Right atrium auricular region (tissue), 2 donors: Measurements from ENCODE around the gene NALF2. TPM values are rescaled to one million over a fixed set of nuclear protein-coding genes. Genes with fewer than 3 reads are reported as not detected.

Experiments used
- DNase-seq: peaks from one replicate; pipeline ENCODE4 v3.0.0-alpha.2; 2019; ENCODE audit warnings: low spot score
- H3K27ac ChIP-seq, 2 donors: fragments of 200-600 bp; sonication (generic); 1 replicate in 1 of 2; 2 replicates in 1 of 2; pipeline ENCODE4 v1.5.1; 2016 to 2019
- H3K27me3 ChIP-seq, 2 donors: fragments of 200-600 bp; sonication (generic); one replicate each; pipeline versions ENCODE4 v1.5.1 to v1.6.0; 2017 to 2019
- H3K36me3 ChIP-seq: fragments of 200-600 bp; sonication (generic); one replicate; pipeline ENCODE4 v1.5.1; 2016
- H3K4me1 ChIP-seq, 2 donors: fragments of 200-600 bp; sonication (generic); one replicate each; pipeline versions ENCODE4 v1.5.1 to v1.6.0; 2017 to 2019
- H3K4me3 ChIP-seq, 2 donors: fragments of 200-600 bp; sonication (generic); 1 replicate in 1 of 2; 2 replicates in 1 of 2; pipeline ENCODE4 v1.5.1; 2017 to 2019; ENCODE audit warnings: mild to moderate bottlenecking in 1 of 2, moderate library complexity in 1 of 2
- H3K9me3 ChIP-seq, 2 donors: fragments of 200-600 bp; sonication (generic); one replicate each; pipeline ENCODE4 v1.5.1; 2019
- total RNA-seq, 2 donors: library from RNA; depleted of rRNA; stranded (reverse); fragments of >200 nt; gene quantifications; one replicate each; pipeline ENCODE4 v1.1.0, GENCODE V29; 2016
- TF ChIP-seq, protein P1 (sequence below), 2 donors: fragments of 200-600 bp; sonication (generic); IDR thresholded peaks; one replicate each; pipeline ENCODE4 v1.5.1; 2019; ENCODE audit warnings: antibody characterized with exemption in 2 of 2

NALF2 gene
- total RNA-seq, 2 donors from 2014 or later, result 35.5 to 62.7 TPM

GRCh38 chrX:69510137-69510715 is 6.1 kb downstream of the NALF2 start:
- H3K27ac ChIP-seq, result peak overlapping the region; percentile 66 to 86

GRCh38 chrX:69510914-69511513 is 6.9 kb downstream of the NALF2 start:
- TF ChIP-seq, protein P1, sequence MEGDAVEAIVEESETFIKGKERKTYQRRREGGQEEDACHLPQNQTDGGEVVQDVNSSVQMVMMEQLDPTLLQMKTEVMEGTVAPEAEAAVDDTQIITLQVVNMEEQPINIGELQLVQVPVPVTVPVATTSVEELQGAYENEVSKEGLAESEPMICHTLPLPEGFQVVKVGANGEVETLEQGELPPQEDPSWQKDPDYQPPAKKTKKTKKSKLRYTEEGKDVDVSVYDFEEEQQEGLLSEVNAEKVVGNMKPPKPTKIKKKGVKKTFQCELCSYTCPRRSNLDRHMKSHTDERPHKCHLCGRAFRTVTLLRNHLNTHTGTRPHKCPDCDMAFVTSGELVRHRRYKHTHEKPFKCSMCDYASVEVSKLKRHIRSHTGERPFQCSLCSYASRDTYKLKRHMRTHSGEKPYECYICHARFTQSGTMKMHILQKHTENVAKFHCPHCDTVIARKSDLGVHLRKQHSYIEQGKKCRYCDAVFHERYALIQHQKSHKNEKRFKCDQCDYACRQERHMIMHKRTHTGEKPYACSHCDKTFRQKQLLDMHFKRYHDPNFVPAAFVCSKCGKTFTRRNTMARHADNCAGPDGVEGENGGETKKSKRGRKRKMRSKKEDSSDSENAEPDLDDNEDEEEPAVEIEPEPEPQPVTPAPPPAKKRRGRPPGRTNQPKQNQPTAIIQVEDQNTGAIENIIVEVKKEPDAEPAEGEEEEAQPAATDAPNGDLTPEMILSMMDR (IDR thresholded peaks at IDR 0.05), result no peak

More at GRCh38 chrX:69510137-69510715, 6.1 kb downstream of the NALF2 start:
- no peaks in the 10 kb centered on the region for H3K9me3 ChIP-seq
- DNase-seq, result no peak
- TF ChIP-seq, protein P1 (IDR thresholded peaks at IDR 0.05), result no peak
- H3K4me3 ChIP-seq, result no peak overlapping the region
- H3K36me3 ChIP-seq, result no peaks in the 10 kb centered on the region
- H3K27me3 ChIP-seq, result no peaks in the 10 kb centered on the region
- no peaks in the 10 kb centered on the region for H3K4me1 ChIP-seq

DNA sequence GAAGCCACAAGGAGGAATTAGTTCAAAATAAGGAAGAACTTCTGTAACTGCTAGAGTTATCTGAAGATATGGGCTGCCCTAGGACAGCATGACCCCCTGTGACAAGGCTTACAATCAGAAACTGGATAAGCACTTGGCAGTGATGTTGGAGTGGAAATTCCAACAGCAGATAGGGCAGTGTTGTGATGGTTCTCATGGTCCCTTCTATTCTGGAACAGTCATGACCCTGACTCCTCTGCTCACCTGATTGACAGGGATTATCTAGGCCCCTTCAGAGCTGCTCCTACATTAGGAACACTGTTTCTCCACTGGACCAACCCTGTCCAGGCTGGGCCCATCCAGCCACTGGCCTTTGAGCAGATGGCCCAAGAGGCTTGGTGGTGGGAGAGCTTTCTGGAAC is 17.9 kb downstream of the NALF2 start:
- TF ChIP-seq, protein P1 (IDR thresholded peaks at IDR 0.05), result no peak
- Histone ChIP-seq H3K4me3 (no peak overlapping the region), H3K27ac (peak overlapping the region; percentile 42 to 67), H3K36me3 (no peaks in the 10 kb centered on the region), H3K4me1 (peaks cover 0 to 20% of the 10 kb centered on the region in 2 donors), H3K27me3 (no peaks in the 10 kb centered on the region), H3K9me3 (no peaks in the 10 kb centered on the region)
- no peak for DNase-seq

More at GRCh38 chrX:69510914-69511513, 6.9 kb downstream of the NALF2 start:
- no peak for DNase-seq
- peak overlapping the region in 1 of 2 donors; percentile 86 for H3K27ac ChIP-seq
- H3K4me3 ChIP-seq, result no peak overlapping the region
- no peaks in the 10 kb centered on the region for H3K4me1 ChIP-seq
- H3K36me3 ChIP-seq, result no peaks in the 10 kb centered on the region
- no peaks in the 10 kb centered on the region for H3K9me3 ChIP-seq
- no peaks in the 10 kb centered on the region for H3K27me3 ChIP-seq

DNA sequence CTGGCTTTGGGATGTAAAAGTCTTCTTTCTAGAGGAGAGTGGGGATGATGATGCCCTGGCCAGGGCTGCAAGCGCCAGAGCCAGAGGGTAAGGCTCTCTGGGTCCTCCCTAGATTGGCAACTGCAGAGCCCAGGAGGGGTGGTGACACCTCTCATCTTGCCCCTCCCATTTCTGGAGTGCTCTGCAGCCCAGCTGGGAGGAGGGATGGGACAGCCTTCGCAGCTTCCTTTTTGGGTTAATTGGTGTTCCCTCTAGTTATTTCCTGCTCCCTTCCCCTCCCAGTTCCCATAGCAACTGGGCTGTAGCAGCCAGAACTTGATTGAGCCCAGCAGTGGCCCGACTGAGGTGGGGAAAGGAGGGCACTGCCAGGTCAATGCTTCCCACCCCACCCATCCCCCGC is 19.2 kb downstream of the NALF2 start:
- TF ChIP-seq, protein P1 (IDR thresholded peaks at IDR 0.05), result no peak
- peak overlapping the region; percentile 42 to 67 for H3K27ac ChIP-seq
- DNase-seq, result no peak
- no peaks in the 10 kb centered on the region for H3K9me3 ChIP-seq
- H3K4me3 ChIP-seq, result no peak overlapping the region
- H3K27me3 ChIP-seq, result no peaks in the 10 kb centered on the region
- peaks cover 0 to 20% of the 10 kb centered on the region in 2 donors for H3K4me1 ChIP-seq
- no peaks in the 10 kb centered on the region for H3K36me3 ChIP-seq

DNA sequence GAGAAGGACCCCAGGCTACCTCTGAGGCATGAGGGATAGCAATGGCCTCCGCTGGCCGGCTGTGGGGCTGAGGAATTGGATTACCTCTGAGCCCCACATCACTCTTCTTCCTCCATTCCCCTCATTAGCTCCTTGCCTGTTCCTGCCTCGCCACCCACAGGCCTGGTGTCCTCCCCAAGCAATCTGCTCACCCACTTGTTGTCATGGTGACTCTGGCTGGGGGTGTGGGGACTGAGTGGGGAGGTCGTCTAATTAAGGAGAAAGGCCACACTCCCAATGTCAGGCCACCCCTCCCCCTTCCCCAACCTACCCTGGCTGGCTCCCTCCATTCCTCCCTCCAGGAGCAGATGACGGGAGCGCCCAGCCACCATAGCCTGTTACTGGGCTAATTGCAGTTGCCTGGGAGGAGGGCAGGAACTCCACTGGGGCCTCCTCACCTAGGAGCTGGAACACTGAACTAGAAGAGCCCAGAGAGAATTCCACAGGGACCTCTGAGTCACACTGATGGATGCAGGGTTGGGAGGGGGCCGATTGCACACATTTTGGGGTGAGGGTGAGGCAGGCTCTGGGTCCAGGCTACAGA is 20.7 kb downstream of the NALF2 start:
- Histone ChIP-seq H3K27me3 (no peaks in the 10 kb centered on the region), H3K36me3 (no peaks in the 10 kb centered on the region), H3K4me3 (no peak overlapping the region), H3K9me3 (no peaks in the 10 kb centered on the region), H3K4me1 (peaks cover 0 to 20% of the 10 kb centered on the region in 2 donors), H3K27ac (no peak overlapping the region)
- TF ChIP-seq, protein P1 (IDR thresholded peaks at IDR 0.05), result no peak
- no peak for DNase-seq
